Thoracic aorta (tissue), 2 donors: ENCODE data around the gene RPUSD3. TPM values are rescaled to one million over a fixed set of nuclear protein-coding genes. Genes with fewer than 3 reads are reported as not detected.
A peak's percentile ranks its signal among the peaks of the same experiment; 100 is the strongest.

ENCODE experiments used
- ATAC-seq: fragments of 150-250 bp; one replicate; pipeline ENCODE4 v1.8.0; 2017; ENCODE audit warnings: low read depth; ENCODE audit not compliant: insufficient number of reproducible peaks, low FRiP score
- DNase-seq: peaks from one replicate; pipeline ENCODE4 v3.0.0-alpha.2; 2020; ENCODE audit warnings: low spot score
- H3K27ac ChIP-seq, 2 donors: fragments of 200-600 bp; sonication (generic); 1 replicate in 1 of 2; 2 replicates in 1 of 2; pipeline ENCODE4 v1.5.1; 2016; ENCODE audit warnings: mild to moderate bottlenecking in 2 of 2, moderate library complexity in 2 of 2
- H3K27me3 ChIP-seq: fragments of 200-600 bp; sonication (generic); replicated peaks from 2 replicates; pipeline ENCODE4 v1.6.0; 2016; ENCODE audit warnings: mild to moderate bottlenecking; ENCODE audit not compliant: insufficient read depth
- H3K36me3 ChIP-seq: fragments of 200-600 bp; sonication (generic); one replicate; pipeline ENCODE4 v1.5.1; 2016
- H3K4me1 ChIP-seq, 2 donors: fragments of 200-600 bp; sonication (generic); 1 replicate in 1 of 2; 2 replicates in 1 of 2; pipeline versions ENCODE4 v1.5.1 to v1.6.0; 2016; ENCODE audit warnings: low read depth in 2 of 2, mild to moderate bottlenecking in 1 of 2; ENCODE audit not compliant: control insufficient read depth in 1 of 2
- H3K4me3 ChIP-seq: fragments of 200-600 bp; sonication (generic); 2 replicates; pipeline ENCODE4 v1.5.1; 2016; ENCODE audit warnings: mild to moderate bottlenecking
- H3K9me3 ChIP-seq: fragments of 200-600 bp; sonication (generic); 2 replicates; pipeline ENCODE4 v1.5.1; 2016
- total RNA-seq, 2 donors: library from RNA; depleted of rRNA; stranded (reverse); fragments of >200 nt; gene quantifications; one replicate each; pipeline versions ENCODE4 v1.1.0 to v1.2.3, GENCODE V29; 2016
- TF ChIP-seq, protein P1 (sequence below): fragments of 200-600 bp; sonication (generic); IDR thresholded peaks from one replicate; pipeline ENCODE4 v1.5.1; 2019; ENCODE audit warnings: antibody characterized with exemption

The RPUSD3 gene, protein sequence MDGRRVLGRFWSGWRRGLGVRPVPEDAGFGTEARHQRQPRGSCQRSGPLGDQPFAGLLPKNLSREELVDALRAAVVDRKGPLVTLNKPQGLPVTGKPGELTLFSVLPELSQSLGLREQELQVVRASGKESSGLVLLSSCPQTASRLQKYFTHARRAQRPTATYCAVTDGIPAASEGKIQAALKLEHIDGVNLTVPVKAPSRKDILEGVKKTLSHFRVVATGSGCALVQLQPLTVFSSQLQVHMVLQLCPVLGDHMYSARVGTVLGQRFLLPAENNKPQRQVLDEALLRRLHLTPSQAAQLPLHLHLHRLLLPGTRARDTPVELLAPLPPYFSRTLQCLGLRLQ
- 10 to 100 TPM; 24.5 to 41.3 TPM for total RNA-seq

DNA sequence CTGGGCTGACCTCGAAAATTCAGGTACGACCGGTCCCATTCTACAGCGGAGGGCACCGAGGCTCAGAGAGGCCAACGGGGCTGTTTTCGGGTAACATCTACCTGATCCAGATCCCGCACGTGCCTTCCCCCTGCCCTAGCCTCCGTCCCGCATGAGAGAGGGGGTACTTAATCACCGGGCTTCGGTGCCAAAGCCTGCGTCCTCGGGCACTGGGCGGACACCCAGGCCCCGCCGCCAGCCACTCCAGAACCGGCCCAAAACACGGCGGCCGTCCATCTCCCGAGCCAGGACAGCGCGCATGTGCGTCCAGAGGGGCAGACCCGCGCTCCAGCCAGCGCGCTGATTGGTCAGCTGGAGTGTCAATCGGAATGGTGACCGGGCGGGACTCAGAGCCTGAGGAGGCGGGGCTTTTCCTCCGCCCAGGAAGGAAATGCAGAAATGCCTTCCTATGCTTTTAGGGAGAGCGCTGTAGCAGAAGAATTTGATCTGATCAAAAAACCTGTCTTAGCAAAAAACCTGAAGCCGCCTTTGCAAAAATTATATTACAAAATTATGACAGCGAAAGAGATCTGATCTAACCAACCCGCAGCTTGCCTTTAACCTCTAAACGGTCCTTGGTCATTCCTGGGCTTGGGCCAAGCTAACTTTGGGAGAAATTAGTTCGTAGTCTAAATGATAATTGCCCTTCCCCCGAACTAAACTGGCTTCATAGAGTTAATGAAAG is at the start of gene RPUSD3:
Gene RPUSD3, minus strand, starts transcription at position 294 of the 724 bp plus-strand sequence. Its CDS starts 18 bp downstream, at position 276.
- Histone ChIP-seq H3K9me3 (no peaks in the 10 kb centered on the region), H3K27me3 (no peaks in the 10 kb centered on the region), H3K4me3 (peak within 1 kb of the TSS; percentile 76), H3K27ac (peak within 1 kb of the TSS; percentile 76 to 80), H3K4me1 (peaks cover 5 to 6% of the 10 kb centered on the region in 2 donors), H3K36me3 (peaks cover 9% of the 10 kb centered on the region)
- ATAC-seq (peak; percentile 96), DNase-seq (peak; percentile 91)
- TF ChIP-seq, protein P1, sequence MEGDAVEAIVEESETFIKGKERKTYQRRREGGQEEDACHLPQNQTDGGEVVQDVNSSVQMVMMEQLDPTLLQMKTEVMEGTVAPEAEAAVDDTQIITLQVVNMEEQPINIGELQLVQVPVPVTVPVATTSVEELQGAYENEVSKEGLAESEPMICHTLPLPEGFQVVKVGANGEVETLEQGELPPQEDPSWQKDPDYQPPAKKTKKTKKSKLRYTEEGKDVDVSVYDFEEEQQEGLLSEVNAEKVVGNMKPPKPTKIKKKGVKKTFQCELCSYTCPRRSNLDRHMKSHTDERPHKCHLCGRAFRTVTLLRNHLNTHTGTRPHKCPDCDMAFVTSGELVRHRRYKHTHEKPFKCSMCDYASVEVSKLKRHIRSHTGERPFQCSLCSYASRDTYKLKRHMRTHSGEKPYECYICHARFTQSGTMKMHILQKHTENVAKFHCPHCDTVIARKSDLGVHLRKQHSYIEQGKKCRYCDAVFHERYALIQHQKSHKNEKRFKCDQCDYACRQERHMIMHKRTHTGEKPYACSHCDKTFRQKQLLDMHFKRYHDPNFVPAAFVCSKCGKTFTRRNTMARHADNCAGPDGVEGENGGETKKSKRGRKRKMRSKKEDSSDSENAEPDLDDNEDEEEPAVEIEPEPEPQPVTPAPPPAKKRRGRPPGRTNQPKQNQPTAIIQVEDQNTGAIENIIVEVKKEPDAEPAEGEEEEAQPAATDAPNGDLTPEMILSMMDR: no peak

DNA sequence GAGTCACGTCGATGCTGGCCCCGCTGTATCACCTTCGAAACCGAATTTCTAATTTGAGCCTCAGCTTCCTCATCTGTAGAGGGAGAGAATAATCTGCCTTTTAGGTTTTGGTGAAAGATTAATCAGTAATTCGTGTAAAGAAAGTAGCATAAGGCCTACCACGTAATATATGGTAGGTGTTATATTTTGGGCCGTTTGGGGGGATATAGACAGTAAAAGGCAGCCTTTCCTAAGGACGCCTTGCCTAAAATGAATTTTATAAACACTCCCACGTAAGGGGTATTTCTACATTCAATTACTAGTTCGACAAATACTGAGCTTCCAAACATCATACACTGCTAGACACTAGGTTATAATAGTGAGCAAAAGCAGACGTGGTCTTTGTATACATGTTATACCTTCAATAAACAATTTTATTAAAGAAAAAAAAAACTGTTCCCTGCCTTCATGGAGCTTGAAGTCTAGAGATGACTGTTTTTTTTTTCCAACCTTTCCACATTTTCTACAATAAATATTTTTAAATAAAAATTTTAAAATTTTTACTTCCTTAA is 47.3 kb upstream of the RPUSD3 start:
- no peaks in the 10 kb centered on the region for H3K27me3 ChIP-seq
- no peaks in the 10 kb centered on the region for H3K9me3 ChIP-seq
- ATAC-seq (no peak), DNase-seq (no peak)
- TF ChIP-seq, protein P1: no peak
- H3K27ac ChIP-seq: peak overlapping the region; percentile 87 to 97
- peaks cover 10 to 15% of the 10 kb centered on the region in 2 donors for H3K4me1 ChIP-seq
- peak overlapping the region; percentile 100 for H3K4me3 ChIP-seq
- peaks cover 7% of the 10 kb centered on the region for H3K36me3 ChIP-seq

DNA sequence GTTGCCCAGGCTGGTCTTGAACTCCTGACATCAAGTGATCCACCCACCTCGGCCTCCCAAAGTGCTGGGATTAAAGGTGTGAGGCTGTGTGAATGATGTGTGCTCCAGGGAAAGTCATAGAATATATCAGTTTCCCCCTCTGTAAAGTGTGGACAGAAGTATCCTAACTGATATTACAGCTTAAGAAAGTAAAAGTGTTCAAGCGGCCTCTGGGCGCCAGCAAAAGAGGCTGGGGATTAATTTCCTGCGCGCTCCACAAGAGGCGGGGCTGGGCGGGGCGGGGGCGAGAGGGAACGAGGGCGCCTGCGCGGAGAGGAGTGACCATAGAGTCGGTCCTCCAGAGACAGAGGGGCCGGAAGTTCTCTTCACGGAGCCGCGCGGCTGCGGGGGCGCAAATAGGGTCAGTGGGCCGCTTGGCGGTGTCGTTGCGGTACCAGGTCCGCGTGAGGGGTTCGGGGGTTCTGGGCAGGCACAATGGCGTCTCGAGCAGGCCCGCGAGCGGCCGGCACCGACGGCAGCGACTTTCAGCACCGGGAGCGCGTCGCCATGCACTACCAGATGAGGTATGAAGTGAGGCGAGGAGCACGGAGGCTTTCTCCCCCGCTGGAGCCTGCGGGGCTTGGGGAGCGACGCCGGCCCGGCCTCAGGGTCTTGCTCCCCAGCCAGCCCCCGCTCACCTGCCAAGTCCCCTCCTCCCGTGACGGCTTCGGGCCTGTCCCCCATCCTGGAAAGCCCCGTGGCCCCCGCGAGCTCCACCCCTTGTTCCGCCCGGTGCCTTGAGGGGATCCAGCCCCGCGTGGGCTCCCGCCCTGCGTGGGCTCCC is 46.7 kb upstream of the RPUSD3 start, which contains the start of gene JAGN1:
Gene JAGN1, plus strand, starts transcription at position 362 of the 823 bp plus-strand sequence. Its CDS starts 113 bp downstream, at position 475.
- Histone ChIP-seq H3K27ac (peak within 1 kb of the TSS; percentile 87 to 97), H3K9me3 (no peaks in the 10 kb centered on the region), H3K27me3 (no peaks in the 10 kb centered on the region), H3K4me3 (peak within 1 kb of the TSS; percentile 100), H3K4me1 (peaks cover 10 to 15% of the 10 kb centered on the region in 2 donors), H3K36me3 (peaks cover 7% of the 10 kb centered on the region)
- TF ChIP-seq, protein P1: peak; percentile 20
- peak; percentile 68 for DNase-seq
- peak; percentile 91 for ATAC-seq

DNA sequence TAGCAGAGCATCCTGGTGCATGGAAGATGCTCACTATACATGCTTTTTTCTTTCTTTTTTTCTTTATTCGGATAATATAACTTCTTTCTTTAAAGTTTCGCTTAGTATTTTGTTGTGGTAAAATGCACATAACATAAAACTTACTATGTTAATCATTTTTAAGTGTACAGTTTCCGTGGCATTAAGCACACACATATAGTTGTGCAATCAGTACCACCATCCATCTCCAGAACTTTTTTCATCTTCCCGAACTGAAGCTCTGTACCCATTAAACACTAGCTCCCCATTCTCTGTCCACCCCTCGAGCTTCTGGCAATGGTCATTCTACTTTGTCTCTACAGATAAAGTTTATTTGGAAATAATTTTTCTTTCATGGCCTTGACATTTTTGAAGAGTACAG is 45.6 kb upstream of the RPUSD3 start:
- ATAC-seq: no peak
- Histone ChIP-seq H3K27ac (no peak overlapping the region), H3K4me1 (peaks cover 10 to 15% of the 10 kb centered on the region in 2 donors), H3K9me3 (no peaks in the 10 kb centered on the region), H3K36me3 (peaks cover 7% of the 10 kb centered on the region), H3K27me3 (no peaks in the 10 kb centered on the region), H3K4me3 (no peak overlapping the region)
- TF ChIP-seq, protein P1: no peak
- DNase-seq: no peak
